WTC11 (cell line): ENCODE results near the gene MRS2. TPM values are rescaled to one million over a fixed set of nuclear protein-coding genes. Genes with fewer than 3 reads are reported as not detected.
A peak's percentile ranks its signal among the peaks of the same experiment; 100 is the strongest.

Source experiments
- ATAC-seq: fragments of 200-7000 bp; cut with Tn5 transposase; 2 replicates; pipeline ENCODE4 v1.10.0; 2021; ENCODE audit warnings: mild to moderate bottlenecking, moderate library complexity
- Bru-seq: library from RNA; stranded (reverse); fragments of 400-500 nt; gene quantifications from one replicate; lab custom pipeline; 2021; lab: Mats Ljungman, UMichigan
- CTCF ChIA-PET: fragments of 300-600 bp; sonication (Branson Sonifier 250); formaldehyde crosslinking; loops from one replicate; lab custom pipeline; 2021; ENCODE audit warnings: antibody characterized with exemption; lab: Charles Lee
- POLR2A ChIA-PET: fragments of 350-600 bp; sonication (Branson Sonifier 250); formaldehyde crosslinking; loops from one replicate; lab custom pipeline; 2021; ENCODE audit warnings: antibody characterized with exemption; lab: Charles Lee
- DNase-seq: peaks from one replicate; pipeline ENCODE4 v3.0.0; 2021; ENCODE audit warnings: low spot score
- H3K27ac Mint-ChIP-seq: 2 replicates; pipeline ENCODE4 v1.8.0; 2021; ENCODE audit warnings: mixed read lengths
- H3K27me3 Mint-ChIP-seq: 2 replicates; pipeline ENCODE4 v1.8.0; 2021; ENCODE audit warnings: low read depth, mild to moderate bottlenecking, moderate library complexity, mixed read lengths
- H3K36me3 Mint-ChIP-seq: 2 replicates; pipeline ENCODE4 v1.8.0; 2021; ENCODE audit warnings: mixed read lengths
- H3K4me1 Mint-ChIP-seq: 2 replicates; pipeline ENCODE4 v1.8.0; 2022; ENCODE audit warnings: mixed read lengths
- H3K4me3 Mint-ChIP-seq: 2 replicates; pipeline ENCODE4 v1.8.0; 2021; ENCODE audit warnings: mild to moderate bottlenecking, moderate library complexity, mixed read lengths
- H3K9me3 Mint-ChIP-seq: 2 replicates; pipeline ENCODE4 v1.8.0; 2021; ENCODE audit warnings: mixed read lengths
- CTCF ChIP-seq: fragments of 200-600 bp; IDR thresholded peaks from 2 replicates; pipeline ENCODE4 v1.8.0; 2022; ENCODE audit warnings: antibody characterized with exemption
- ELF4 ChIP-seq: sonication (generic); formaldehyde crosslinking; IDR thresholded peaks from 2 replicates; pipeline ENCODE4 v1.8.1; 2022; ENCODE audit warnings: low read depth, mild to moderate bottlenecking, moderate library complexity, missing genetic modification reagents
- GABPB1 ChIP-seq: sonication (generic); formaldehyde crosslinking; IDR thresholded peaks from 2 replicates; pipeline ENCODE4 v1.8.1; 2023; ENCODE audit warnings: mild to moderate bottlenecking, missing genetic modification reagents
- IRF1 ChIP-seq: sonication (generic); formaldehyde crosslinking; IDR thresholded peaks from 2 replicates; pipeline ENCODE4 v1.8.0; 2023; ENCODE audit warnings: missing genetic modification reagents
- MXD4 ChIP-seq: fragments of 250-450 bp; sonication (Bioruptor Pico); IDR thresholded peaks from 2 replicates; pipeline ENCODE4 v1.8.0; 2021; ENCODE audit warnings: mild to moderate bottlenecking, moderate library complexity, borderline replicate concordance
- MYBL2 ChIP-seq: sonication (generic); formaldehyde crosslinking; IDR thresholded peaks from 2 replicates; pipeline ENCODE4 v1.8.1; 2023; ENCODE audit warnings: mild to moderate bottlenecking, moderate library complexity, missing genetic modification reagents
- NFE2L1 ChIP-seq: sonication (generic); formaldehyde crosslinking; IDR thresholded peaks from 2 replicates; pipeline ENCODE4 v1.8.1; 2023; ENCODE audit warnings: missing genetic modification reagents
- NFYB ChIP-seq: sonication (generic); formaldehyde crosslinking; conservative IDR thresholded peaks from 2 replicates; pipeline ENCODE4 v1.8.0; 2022; ENCODE audit warnings: low read depth, missing genetic modification reagents
- OVOL2 ChIP-seq: fragments of 250-450 bp; sonication (Bioruptor Pico); IDR thresholded peaks from 2 replicates; pipeline ENCODE4 v1.9.0; 2021; ENCODE audit warnings: mild to moderate bottlenecking, borderline replicate concordance
- PREB ChIP-seq: sonication (generic); formaldehyde crosslinking; IDR thresholded peaks from 2 replicates; pipeline ENCODE4 v1.8.1; 2022; ENCODE audit warnings: mild to moderate bottlenecking, missing genetic modification reagents, moderate library complexity, borderline replicate concordance
- PRRX2 ChIP-seq: fragments of 250-450 bp; sonication (Bioruptor Pico); IDR thresholded peaks from 2 replicates; pipeline ENCODE4 v1.8.0; 2021; ENCODE audit warnings: mild to moderate bottlenecking
- SMAD4 ChIP-seq: sonication (generic); formaldehyde crosslinking; IDR thresholded peaks from 2 replicates; pipeline ENCODE4 v1.8.0; 2022; ENCODE audit warnings: mild to moderate bottlenecking, missing genetic modification reagents
- SOX15 ChIP-seq: fragments of 250-450 bp; sonication (Bioruptor Pico); IDR thresholded peaks from 2 replicates; pipeline ENCODE4 v1.9.0; 2021; ENCODE audit warnings: mild to moderate bottlenecking
- ZBTB21 ChIP-seq: sonication (generic); formaldehyde crosslinking; IDR thresholded peaks from 2 replicates; pipeline ENCODE4 v1.8.1; 2023; ENCODE audit warnings: mild to moderate bottlenecking, missing genetic modification reagents, borderline replicate concordance
- ZNF232 ChIP-seq: sonication (generic); formaldehyde crosslinking; IDR thresholded peaks from 2 replicates; pipeline ENCODE4 v1.8.0; 2022; ENCODE audit warnings: mild to moderate bottlenecking, missing genetic modification reagents
- ZNF281 ChIP-seq: sonication (generic); formaldehyde crosslinking; IDR thresholded peaks from 2 replicates; pipeline ENCODE4 v1.8.0; 2023; ENCODE audit warnings: mild to moderate bottlenecking, missing genetic modification reagents
- ZNF396 ChIP-seq: fragments of 250-450 bp; sonication (Bioruptor Pico); IDR thresholded peaks from 2 replicates; pipeline ENCODE4 v1.8.0; 2021; ENCODE audit warnings: mild to moderate bottlenecking, moderate library complexity, borderline replicate concordance
- ZNF423 ChIP-seq: fragments of 250-450 bp; sonication (Bioruptor Pico); IDR thresholded peaks from 2 replicates; pipeline ENCODE4 v2.1.2; 2022; ENCODE audit warnings: mild to moderate bottlenecking, moderate library complexity
- long read RNA-seq, 3 experiments: library from RNA in 1 of 3; library from capped mRNA in 1 of 3; library from polyadenylated mRNA in 1 of 3; unstranded in 2 of 3; stranded (forward) in 1 of 3; transcript quantifications; one replicate each; pipeline ENCODE4 v2.0.0, GENCODE V29; 2021
- total RNA-seq: library from RNA; stranded (reverse); gene quantifications from 3 replicates; pipeline ENCODE4 v1.2.3, GENCODE V29; 2021
- TF ChIP-seq, protein P1 (sequence below): fragments of 250-450 bp; sonication (Bioruptor Pico); IDR thresholded peaks from 2 replicates; pipeline ENCODE4 v1.9.0; 2021; ENCODE audit warnings: mild to moderate bottlenecking
- TF ChIP-seq, protein P2 (sequence below): sonication (generic); formaldehyde crosslinking; IDR thresholded peaks from 2 replicates; pipeline ENCODE4 v1.8.0; 2022; ENCODE audit warnings: mild to moderate bottlenecking, missing genetic modification reagents

MRS2 gene
- total RNA-seq (71.1 to 91.6 TPM (median 73.1 TPM) in 3 replicates), Bru-seq, nascent RNA (percentile 97 among the genes with signal in this experiment)
- long read RNA-seq, experiment 1, transcript MRS2-203 (11 exons, 3,313 nt): major isoform, 390 of 562 reads
- long read RNA-seq, experiment 1, transcript MRS2-202 (10 exons, 1,740 nt): minor isoform, 46 of 562 reads
- long read RNA-seq, experiment 1, transcript MRS2-201 (9 exons, 3,821 nt): minor isoform, 12 of 562 reads
- long read RNA-seq, experiment 1, partial matches to known transcripts: 34 of 562 reads
- long read RNA-seq, experiment 1, other reads (novel, unspliced or antisense): 80 of 562 reads
- long read RNA-seq, experiment 2, transcript MRS2-202 (10 exons, 1,740 nt): minor isoform, 9 of 126 reads
- long read RNA-seq, experiment 2, transcript MRS2-203 (11 exons, 3,313 nt): major isoform, 58 of 126 reads
- long read RNA-seq, experiment 2, partial matches to known transcripts: 11 of 126 reads
- long read RNA-seq, experiment 2, other reads (novel, unspliced or antisense): 48 of 126 reads
- long read RNA-seq, experiment 3, transcript MRS2-202 (10 exons, 1,740 nt): minor isoform, 55 of 420 reads
- long read RNA-seq, experiment 3, transcript MRS2-201 (9 exons, 3,821 nt): minor isoform, 5 of 420 reads
- long read RNA-seq, experiment 3, transcript MRS2-203 (11 exons, 3,313 nt): major isoform, 290 of 420 reads
- long read RNA-seq, experiment 3, partial matches to known transcripts: 11 of 420 reads
- long read RNA-seq, experiment 3, other reads (novel, unspliced or antisense): 58 of 420 reads

DNA sequence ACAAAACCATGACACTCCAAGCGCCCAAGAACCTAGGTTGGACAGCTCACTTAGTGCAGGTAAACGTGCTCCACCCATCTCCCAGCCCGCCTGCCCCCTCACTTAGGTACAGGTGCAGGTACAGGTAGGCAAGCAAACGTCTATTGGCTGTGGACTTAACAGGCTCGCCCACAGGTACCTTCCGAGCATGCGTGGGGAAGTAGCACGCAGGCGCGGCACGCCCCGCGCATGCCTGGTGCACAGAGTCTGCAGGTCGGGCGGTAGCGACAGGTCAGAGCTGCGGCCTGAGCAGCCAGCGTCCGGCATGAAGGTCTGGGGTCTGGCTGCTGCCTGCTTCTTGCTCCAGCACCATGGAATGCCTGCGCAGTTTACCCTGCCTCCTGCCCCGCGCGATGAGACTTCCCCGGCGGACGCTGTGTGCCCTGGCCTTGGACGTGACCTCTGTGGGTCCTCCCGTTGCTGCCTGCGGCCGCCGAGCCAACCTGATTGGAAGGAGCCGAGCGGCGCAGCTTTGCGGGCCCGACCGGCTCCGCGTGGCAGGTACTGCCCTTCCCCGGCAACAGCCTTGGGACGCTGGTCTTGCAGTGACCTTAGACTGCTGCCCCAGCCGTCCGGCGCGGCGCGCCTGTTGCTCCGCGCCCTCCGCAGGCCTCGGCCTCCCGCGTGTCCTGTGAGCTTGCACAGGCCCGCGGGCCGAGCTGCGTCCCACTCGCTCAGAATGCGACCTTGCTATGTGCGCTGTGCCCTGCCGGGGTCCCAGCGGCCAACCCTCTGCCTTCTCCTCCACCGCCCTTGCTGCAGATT, at the start of gene MRS2:
TSS of gene MRS2 (plus strand) at position 240 of the 804 bp plus-strand sequence. CDS start at position 351, 111 bp downstream.
- ChIA-PET CTCF (interaction anchor here (0.6 to 1.8 kb wide), 7 partner anchors 14 to 182 kb away, joined by 3 to 14 read pairs (median 3); no protein-coding TSS in a partner anchor), POLR2A (interaction anchor here (0.6 to 0.7 kb wide), 2 partner anchors 13 to 91 kb away, joined by 3 to 4 read pairs; partner anchors contain the start of gene ALDH5A1)
- peak within 1 kb of the TSS; percentile 96 for H3K27ac Mint-ChIP-seq
- H3K27me3 Mint-ChIP-seq: no peaks in the 10 kb centered on the region
- DNase-seq (peak; percentile 73), ATAC-seq (peak; percentile 73)
- H3K4me3 Mint-ChIP-seq: peak within 1 kb of the TSS; percentile 99
- H3K4me1 Mint-ChIP-seq: peaks cover 56% of the 10 kb centered on the region
- peaks cover 7% of the 10 kb centered on the region for H3K9me3 Mint-ChIP-seq
- H3K36me3 Mint-ChIP-seq: peaks cover 33% of the 10 kb centered on the region
- TF ChIP-seq ZNF423 (no peak), NFYB (CRISPR knock-in tag) (no peak), PREB (peak; percentile 72; the same call in 1 of the 2 replicates), IRF1 (peak; percentile 69; the same call in 1 of the 2 replicates), ZNF281 (CRISPR knock-in tag) (peak; percentile 48; the same call in 1 of the 2 replicates), ELF4 (CRISPR knock-in tag) (no peak), MYBL2 (CRISPR knock-in tag) (peak; percentile 20; the same call in 1 of the 2 replicates), ZBTB21 (CRISPR knock-in tag) (no peak), CTCF (no peak), SMAD4 (CRISPR knock-in tag) (peak; percentile 33; the same call in 1 of the 2 replicates), NFE2L1 (CRISPR knock-in tag) (peak; percentile 57; the same call in 1 of the 2 replicates), MXD4 (CRISPR knock-in tag) (no peak), PRRX2 (CRISPR knock-in tag) (no peak), ZNF232 (CRISPR knock-in tag) (0 out of 2 replicates have a peak, but pooled peaks have one; percentile 19), ZNF396 (CRISPR knock-in tag) (no peak), OVOL2 (CRISPR knock-in tag) (no peak), GABPB1 (peak; percentile 73; the same call in 1 of the 2 replicates), SOX15 (no peak)
- TF ChIP-seq, protein P1, sequence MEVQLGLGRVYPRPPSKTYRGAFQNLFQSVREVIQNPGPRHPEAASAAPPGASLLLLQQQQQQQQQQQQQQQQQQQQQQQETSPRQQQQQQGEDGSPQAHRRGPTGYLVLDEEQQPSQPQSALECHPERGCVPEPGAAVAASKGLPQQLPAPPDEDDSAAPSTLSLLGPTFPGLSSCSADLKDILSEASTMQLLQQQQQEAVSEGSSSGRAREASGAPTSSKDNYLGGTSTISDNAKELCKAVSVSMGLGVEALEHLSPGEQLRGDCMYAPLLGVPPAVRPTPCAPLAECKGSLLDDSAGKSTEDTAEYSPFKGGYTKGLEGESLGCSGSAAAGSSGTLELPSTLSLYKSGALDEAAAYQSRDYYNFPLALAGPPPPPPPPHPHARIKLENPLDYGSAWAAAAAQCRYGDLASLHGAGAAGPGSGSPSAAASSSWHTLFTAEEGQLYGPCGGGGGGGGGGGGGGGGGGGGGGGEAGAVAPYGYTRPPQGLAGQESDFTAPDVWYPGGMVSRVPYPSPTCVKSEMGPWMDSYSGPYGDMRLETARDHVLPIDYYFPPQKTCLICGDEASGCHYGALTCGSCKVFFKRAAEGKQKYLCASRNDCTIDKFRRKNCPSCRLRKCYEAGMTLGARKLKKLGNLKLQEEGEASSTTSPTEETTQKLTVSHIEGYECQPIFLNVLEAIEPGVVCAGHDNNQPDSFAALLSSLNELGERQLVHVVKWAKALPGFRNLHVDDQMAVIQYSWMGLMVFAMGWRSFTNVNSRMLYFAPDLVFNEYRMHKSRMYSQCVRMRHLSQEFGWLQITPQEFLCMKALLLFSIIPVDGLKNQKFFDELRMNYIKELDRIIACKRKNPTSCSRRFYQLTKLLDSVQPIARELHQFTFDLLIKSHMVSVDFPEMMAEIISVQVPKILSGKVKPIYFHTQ (CRISPR knock-in tag): no peak
- TF ChIP-seq, protein P2, sequence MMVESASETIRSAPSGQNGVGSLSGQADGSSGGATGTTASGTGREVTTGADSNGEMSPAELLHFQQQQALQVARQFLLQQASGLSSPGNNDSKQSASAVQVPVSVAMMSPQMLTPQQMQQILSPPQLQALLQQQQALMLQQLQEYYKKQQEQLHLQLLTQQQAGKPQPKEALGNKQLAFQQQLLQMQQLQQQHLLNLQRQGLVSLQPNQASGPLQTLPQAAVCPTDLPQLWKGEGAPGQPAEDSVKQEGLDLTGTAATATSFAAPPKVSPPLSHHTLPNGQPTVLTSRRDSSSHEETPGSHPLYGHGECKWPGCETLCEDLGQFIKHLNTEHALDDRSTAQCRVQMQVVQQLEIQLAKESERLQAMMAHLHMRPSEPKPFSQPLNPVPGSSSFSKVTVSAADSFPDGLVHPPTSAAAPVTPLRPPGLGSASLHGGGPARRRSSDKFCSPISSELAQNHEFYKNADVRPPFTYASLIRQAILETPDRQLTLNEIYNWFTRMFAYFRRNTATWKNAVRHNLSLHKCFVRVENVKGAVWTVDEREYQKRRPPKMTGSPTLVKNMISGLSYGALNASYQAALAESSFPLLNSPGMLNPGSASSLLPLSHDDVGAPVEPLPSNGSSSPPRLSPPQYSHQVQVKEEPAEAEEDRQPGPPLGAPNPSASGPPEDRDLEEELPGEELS (CRISPR knock-in tag): peak; percentile 62; the same call in 1 of the 2 replicates
